Mesenteric fat pad (tissue), 1 donor: ENCODE results near the gene TUSC1. TPM values are rescaled to one million over a fixed set of nuclear protein-coding genes. Genes with fewer than 3 reads are reported as not detected.
"Not testable (repeated sequence)": the region's sequence is repeated elsewhere in the genome, so short reads cannot be mapped to it uniquely, and the experiment has no call there.

Experiments used
- DNase-seq: peaks from one replicate; pipeline ENCODE4 v3.0.0-alpha.2; 2020; ENCODE audit warnings: low spot score
- long read RNA-seq: library from polyadenylated mRNA; unstranded; transcript quantifications from one replicate; pipeline ENCODE4 v2.0.0, GENCODE V29; 2020
- total RNA-seq: library from RNA; stranded (reverse); fragmentation: NEBNext Ultra II Directional; extraction: Animal tissue kit (Norgen Biotek cat#: 25700); gene quantifications from one replicate; pipeline ENCODE4 v1.2.1, GENCODE V29; 2021
- donor health status: DM: yes; HTN: yes; CAD: no.

Gene TUSC1
- total RNA-seq, result 15.7 TPM
- long read RNA-seq, partial matches to known transcripts, result 0 of 3 reads
- long read RNA-seq, other reads (novel, unspliced or antisense), result 0 of 3 reads

DNA sequence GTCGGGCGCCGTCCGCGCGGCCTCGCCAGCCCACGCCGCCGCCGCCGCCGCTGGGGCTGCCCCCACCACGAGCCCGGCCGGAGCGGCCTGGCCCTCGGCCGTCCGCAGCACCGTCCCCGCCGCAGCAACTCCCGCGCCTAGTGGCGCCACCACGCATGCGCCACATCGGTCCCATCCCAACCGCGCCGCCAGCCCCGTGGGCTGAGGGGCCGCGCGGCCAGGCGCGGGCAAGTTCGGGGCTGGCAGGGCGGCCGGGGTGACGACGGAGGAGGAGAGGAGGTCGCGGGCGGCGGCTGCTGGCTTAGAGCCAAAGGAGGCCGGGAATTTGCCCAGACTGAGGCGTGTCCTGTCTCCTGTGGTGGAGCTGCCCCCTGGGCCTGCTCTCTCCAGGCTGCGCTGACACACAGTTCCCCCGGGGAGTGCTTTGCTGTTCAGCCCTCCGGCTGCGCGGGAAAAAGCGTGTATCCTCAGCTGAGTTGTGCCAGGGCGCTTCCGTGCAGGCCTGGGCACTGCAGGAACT is at the start of gene TUSC1:
TUSC1 (minus strand) TSS at position 298 of the 520 bp plus-strand sequence; CDS start at position 166, 132 bp downstream.
- DNase-seq, result peak; percentile 96

DNA sequence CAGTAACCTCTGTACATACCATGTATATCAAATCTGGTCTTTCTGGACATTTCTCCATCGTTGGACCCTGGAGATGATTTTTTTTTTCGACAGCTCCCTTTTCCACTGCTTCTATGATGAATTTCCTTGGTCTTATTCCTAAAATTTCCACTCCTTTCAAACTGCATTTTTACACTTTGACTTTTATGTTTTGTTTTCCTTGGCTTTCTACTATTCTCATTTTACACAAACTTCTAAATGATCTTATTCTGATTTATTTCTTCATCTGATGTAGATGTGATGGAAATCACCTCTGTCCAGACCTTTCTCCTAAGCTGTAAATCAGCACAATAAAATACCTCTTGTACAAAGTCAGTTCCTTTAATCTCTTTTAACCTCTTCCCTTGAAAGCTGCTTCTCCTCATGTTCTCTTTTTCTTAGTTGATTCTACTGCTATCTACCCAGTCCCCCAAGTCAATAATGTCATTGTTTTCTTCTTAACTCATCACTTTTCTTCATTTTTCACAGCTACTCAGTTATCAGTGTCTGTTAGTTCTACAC is 48.7 kb upstream of the TUSC1 start:
- no peak for DNase-seq

DNA sequence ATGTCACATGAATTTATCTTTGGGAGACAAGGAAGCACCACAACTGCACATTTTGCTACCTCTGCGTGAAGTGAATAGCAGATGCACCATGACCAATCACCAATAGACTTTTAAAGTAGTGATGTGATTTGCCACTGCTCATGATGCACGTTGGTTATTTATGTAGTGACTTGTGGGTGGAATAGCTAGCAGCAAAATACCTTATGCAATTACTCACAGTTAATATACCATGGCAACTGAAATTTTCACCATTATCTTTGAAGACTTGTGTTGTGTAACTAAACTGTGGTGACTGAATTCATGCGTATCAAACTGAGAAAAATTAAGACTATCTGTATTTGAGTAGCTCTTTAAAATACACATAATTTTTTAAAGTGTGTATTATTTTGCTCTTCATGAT is 46.2 kb upstream of the TUSC1 start:
- no peak for DNase-seq

DNA sequence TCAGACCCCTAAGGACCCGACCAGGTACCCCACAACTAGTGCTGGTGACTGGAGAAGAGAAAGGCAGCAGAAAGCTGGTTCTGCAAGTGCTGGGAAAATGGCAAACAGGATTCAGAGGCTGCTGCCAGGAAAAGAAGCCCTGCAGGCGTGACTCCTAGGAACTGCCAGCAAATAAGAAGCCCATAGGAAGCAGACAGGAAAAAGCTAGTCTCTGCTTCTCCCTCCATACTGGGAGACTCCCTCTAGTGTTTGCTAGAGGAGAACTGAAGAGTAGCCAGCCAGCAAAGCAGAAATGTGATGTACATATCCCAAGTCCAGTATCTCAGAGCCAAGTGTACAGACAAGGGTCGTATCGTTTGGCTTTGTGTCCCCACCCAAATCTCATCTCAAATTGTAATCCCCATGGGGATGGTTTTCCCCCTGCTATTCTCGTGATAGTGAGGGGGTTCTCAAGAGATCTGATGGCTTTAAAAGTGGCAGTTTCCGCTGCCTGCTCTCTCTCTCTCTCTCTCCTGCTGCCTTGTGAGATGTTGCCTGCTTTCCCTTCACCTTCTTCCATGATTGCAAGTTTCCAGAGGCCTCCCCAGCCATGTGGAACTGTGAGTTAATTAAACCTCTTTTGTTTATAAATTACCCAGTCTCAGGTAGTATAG is 38.1 kb upstream of the TUSC1 start:
- no peak for DNase-seq

DNA sequence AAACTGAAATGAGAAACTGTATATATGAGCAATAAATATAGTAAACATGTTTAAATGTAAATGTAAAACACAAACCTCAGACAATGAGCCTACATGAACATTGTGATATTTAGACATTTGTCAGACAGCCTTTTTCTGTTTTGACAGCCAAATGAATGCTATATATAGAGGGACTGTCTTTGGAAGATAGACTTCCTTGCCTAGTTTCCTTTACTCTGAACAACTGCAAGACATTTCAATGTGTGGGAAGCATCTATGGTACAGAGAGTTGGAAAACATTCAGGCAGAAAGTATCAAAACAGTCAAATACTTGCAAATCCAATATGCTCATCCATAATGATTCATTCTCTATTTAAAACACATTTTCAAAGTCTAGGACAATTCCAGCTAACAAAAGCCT is 31.7 kb upstream of the TUSC1 start:
- DNase-seq, result no peak

DNA sequence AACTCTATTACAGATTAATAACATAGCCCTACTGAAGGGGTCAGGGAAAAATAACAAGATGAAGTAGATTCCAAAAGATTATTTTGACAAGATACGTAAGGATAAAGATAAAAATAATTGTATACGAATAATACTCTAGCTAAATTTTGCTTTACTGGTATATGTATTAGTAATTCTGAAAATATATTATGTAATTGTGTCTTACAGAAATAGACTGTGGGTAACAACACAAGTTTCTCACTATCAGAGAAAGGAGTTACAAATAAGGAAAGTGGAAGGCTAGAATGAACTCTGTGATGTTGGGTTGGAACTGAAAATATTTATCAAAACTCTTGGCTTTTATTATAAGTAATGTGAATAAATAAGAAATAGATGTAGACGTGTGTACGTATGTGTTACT is 26.6 kb upstream of the TUSC1 start:
- no peak for DNase-seq

DNA sequence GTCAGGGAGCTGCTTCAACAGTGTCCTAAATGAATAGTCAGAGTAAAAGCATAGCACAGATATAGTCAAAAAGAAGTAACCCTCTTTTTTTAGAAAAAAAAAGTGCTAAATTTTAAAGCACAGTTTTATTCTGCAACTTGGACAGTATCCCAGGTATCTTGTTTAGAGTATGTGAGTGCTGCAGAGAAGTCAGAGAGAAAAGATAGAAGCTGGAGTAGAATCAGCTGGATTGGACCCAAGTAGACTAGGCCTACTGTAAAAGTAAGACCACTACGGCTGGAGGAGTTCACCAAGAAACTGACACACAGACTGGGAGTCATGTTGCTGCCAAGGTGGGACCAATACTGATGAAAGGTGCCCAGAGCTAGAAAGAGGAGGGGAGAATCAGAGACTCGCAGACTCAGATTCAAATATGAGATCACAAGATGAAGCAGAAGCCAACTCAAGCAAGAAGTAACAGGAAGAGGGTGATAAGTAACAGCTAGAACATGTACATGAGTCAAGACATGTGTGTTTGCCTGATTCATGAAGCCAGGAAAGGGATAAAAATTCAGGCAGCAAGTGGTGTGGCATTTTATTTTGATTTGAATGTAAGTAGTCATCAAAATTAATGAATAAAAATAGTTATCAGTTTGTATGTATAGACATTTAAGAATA is 25.6 kb upstream of the TUSC1 start:
- DNase-seq, result no peak

DNA sequence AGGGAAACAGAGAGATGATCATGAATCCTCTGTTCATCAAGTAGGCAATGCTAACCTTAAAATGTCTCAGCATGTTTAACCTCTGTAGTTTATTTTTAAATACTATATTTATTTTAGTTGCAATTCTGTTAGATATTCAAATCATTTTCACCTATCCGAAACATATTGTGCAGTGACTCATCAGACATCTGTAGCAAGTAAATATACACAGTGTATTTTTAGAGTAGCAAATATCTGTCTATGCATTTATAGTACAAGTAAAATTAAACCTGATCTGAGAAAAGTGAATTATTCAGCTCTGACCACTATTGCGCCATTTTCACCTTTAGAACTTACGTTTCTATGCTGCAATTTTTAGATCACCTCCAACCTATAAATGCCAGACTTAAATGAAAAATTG is 24.3 kb upstream of the TUSC1 start:
- no peak for DNase-seq

DNA sequence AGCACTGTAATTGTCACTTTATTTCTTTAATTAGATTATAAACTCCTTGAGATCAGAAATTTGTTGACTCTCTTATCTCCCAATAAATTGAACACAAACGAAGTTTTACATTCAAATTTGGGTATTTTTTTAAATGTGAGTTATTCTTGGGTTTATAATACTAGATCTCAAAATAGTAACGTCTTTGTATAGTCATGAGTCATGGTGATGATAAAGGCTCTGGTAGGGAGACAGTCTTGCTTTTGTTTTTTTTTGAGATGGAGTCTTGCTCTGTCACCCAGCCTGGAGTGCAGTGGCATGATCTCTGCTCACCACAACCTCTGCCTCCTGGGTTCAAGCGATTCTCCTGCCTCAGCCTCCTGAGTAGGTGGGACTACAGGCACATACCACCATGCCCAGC is 22.7 kb upstream of the TUSC1 start:
- DNase-seq, result not testable (repeated sequence)

DNA sequence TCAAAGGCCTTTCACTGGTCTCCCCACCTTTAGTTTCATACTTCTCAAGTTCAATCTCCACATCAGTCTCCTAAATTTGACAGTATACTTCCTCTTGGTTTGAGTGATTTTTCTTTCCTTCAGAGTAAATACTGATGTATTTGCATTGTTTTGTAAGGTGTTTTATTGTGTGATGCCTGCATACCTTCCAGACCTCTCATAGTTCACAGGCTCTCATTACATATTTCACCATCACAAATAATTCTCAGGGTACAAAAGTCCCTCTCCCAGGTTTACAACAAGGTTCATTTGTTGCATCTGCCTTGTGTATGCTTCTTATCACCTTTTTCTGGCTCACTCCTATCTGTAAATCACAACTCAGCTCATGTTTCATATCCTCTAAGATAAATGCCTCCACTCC is 22.2 kb upstream of the TUSC1 start:
- DNase-seq, result no peak

DNA sequence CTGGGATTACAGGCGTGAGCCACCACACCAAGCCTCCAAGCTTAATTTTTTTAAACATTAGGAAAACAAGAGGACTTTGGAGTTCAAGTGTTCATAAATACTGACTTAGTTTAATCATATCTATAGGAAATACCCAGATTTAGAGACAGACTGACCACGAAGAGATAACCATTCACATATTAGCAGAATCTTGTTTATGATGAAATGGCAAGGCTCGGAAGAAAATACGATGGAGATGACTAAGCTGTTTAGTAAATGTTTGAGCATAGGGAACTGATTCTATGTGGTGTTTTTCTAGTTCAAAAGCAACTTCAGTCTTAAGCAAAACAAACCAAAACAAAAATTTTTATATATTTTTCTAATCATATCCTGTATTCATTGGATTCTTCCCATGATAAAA is 13.5 kb upstream of the TUSC1 start:
- no peak for DNase-seq

DNA sequence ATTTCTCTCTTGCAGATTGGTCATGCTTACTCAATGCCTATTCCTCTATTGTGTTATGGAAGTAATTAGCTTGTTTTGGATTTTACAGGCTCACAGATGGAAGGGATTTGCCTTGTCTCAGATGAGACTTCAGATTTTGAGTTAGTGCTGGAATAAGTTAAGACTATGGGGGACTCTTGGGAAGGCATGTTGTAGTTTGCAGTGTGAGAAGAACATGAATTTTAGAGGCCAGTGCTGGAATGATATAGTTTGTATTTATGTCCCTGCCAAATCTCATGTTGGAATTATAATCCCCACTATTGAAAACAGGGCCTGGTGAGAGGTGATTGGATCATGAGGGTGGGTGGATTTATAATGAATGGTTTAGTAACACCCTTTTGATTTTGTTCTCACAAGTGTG is 6.1 kb upstream of the TUSC1 start:
- DNase-seq, result no peak

DNA sequence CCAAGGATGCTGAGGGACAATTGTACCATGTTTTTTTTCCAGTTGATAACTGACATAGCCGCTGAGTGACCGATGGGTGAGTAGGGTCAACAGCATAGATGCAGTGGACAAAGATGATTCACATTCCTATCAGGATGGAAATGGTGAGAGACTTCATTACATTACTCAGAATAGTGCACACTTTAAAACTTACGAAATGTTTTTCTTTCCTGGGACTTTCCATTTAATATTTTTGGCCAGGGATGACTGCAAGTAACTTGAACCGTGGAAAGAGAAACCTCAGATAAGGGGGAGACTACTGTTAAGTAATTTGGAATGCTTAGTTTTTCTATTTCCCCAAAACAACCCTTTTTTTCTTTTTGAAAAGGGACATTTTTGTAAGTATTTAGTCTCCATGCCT is 3.0 kb upstream of the TUSC1 start:
- no peak for DNase-seq

DNA sequence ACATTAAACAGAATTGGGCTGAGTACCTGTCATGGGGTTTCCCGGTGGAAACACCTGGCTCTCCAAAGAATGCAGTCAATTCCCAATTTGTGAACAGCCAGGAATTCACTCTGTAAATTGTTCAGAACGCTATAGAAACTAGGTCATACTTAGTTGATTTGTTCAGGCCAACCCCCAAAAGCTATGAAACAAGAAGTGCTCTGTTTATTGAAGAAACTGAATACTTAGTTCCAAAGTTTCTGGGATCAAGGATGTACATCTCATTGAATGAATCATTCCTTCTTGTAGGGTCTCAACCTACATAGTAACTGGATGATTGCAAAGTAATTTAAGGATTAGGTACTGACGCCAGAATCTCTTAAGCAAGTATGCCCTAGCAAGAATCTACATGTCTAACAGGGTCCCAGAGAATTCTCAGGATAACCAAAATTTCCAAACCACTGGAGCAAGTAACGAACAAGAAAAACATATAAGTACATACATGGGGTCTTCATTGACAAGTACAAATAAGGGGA is 659 bp upstream of the TUSC1 start:
- DNase-seq, result no peak

DNA sequence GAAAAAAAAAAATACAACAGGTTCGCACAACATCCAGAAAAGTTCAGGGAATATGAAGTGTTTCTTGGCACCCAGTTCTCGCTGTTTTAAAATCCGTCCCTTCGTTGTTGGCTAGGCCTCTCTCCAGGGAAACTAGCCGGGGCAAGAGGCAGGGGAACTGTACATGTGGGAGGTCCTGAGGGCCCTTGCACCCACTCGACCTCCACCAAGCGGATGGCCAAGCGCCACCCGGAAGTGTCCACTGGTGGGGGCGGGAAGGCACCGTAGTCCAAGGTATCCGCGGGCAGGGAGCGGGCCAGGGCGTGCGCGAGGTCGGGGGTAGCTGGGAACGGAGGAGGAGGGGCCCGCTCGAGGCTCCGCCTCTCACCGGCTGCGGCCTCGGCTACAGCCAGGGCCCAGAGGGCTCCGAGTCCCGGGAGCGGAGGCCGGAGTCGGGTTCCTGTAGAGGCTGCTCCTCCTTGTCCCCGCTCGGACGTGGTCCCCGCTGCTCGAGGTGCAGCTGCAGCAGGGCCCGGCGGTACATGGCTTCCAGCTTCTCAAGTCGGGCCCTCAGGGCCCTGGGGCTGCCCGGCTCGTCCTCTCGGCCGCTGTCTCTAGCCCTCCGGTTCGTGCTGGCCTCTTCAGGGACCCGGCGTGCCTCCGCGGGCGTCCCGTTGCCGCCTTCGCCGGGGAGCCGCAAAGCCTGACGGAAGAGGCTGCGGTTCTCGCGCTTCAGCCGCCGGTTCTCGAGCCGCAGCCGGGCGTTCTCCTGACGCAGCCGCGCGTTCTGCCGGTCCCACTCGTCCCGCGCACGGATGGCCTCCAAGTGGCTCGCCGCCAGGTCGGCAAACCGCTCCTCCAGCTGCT is 720 bp downstream of the TUSC1 start:
- peak; percentile 97 for DNase-seq

DNA sequence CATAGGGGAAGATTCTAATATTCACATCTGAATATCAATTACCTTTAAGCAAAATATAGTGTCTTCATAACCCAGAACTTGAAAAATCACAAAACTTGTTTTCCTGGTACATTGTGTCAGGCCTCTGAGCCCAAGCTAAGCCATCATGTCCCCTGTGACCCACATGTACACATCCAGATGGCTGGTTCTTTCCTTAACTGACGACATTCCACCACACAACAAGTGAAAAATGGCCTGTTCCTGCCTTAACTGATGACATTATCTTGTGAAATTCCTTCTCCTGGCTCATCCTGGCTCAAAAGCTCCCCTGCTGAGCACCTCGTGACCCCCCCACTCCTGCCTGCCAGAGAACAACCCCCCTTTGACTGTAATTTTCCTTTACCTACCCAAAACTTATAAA is 2.4 kb downstream of the TUSC1 start:
- DNase-seq, result not testable (repeated sequence)

DNA sequence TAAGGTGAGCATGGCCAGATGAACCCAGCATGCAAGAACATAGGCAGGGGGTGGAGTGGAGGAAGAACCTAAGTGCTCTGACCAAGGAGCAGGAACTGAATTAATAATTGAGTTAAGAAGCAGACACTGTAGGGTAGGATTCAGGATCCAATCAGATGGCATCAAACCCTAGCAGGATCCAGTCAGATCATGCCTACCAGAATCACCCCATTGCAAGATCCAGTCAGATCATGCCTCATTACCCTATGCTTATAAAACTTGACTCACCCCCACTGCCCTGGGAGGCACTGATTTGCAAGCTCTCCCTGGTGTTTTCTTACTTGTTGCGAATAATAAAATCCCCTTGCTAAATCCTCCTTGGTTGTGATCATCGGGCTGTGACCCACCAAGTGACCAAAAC is 19.7 kb downstream of the TUSC1 start:
- no peak for DNase-seq

DNA sequence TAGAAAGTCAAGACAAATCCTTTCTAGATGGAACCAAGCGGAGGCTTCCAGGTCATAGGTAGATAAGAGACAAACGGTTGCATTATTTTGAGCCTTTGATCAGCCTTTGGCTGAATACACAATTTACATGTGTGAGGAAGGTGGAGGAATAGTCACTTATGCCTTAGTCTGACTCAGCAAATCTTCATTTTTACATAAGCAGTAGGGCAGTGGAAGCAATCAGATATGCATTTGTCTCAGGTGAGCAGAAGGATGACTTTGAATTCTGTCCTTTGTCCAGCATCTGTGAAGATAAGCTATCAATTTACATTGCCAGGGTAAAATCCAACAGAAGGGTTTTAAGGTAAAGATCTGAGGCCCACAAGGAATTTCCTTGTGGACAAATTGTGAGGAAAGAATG is 23.8 kb downstream of the TUSC1 start:
- no peak for DNase-seq

DNA sequence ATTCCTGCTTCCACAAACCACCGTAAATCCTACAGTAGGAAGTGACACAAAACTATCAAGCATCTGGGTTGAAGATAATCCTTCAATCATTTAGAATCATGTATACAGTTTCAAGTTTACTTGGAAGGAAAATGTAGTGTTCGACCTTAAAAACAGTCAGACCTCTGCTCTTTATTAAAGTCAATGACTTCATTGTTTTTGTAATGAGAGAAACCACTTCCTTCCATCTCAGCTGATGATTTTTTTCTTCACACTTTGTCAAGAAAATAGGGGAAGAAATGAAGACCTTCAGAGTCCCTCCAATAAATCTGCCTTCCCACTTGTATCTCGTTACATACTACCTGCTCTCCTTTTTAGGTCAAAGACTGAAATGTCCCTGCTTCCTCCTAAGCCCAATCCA is 30.1 kb downstream of the TUSC1 start:
- no peak for DNase-seq

DNA sequence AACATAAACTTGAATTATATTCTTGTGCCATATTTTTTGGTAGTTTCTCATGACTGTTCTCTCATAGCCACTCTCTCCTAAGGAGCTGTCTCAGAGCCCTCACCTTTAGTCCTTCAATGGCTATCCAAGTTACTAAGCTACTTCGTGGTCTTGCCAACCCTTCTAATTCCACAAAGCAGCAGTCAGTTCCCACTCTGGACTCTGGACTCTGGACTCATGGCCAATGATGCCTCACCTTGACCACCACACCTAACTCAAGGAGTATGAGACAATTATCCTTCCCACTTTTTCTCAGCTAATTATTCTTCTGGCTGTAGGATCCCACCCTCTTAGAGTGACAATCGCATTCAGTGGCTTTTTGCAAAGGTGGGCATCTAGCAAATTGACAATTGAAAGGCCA is 42.2 kb downstream of the TUSC1 start:
- no peak for DNase-seq

DNA sequence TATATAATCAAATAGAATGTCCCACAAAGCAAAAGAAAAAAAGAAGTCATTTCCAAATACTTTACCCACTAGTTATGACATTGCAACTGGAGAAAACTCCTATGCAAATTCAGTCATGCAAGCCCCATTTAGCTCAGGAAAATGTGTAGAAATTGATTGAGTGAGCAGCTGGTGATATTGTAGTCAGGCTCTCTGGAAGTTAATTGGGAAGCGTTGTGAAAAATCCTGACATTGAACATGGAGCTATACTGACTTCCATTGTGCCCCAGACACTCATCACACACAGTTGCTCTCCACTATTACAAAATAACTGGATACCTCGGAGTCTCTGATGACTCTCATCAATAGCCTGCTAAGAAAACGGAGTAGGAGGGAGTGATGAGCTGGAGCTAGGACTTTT is 49.0 kb downstream of the TUSC1 start:
- DNase-seq, result no peak
